NB4 (cell line): Measurements from ENCODE around the gene SYNM.

ENCODE experiments used
- CTCF ChIP-seq: IDR thresholded peaks from one replicate; pipeline ENCODE4 v1.5.1; 2012; ENCODE audit warnings: low read depth, low read length
- POLR2A ChIP-seq: IDR thresholded peaks from 2 replicates; pipeline ENCODE4 v1.6.1; 2011; ENCODE audit warnings: mild to moderate bottlenecking; ENCODE audit not compliant: insufficient read length; ENCODE audit errors: extremely low read depth

GRCh38 chr15:99127773-99128172 is 22.9 kb downstream of the SYNM start:
- no peak for TF ChIP-seq CTCF
- no peak for TF ChIP-seq POLR2A
